ENCODE measurements around the gene NMBR. TPM values are rescaled to one million over a fixed set of nuclear protein-coding genes. Genes with fewer than 3 reads are reported as not detected.
"Not testable (repeated sequence)": the region's sequence is repeated elsewhere in the genome, so short reads cannot be mapped to it uniquely, and the experiment has no call there.

The NMBR gene
- total and polyA plus RNA-seq, 2 donors (not counting 1 experiment from before 2014, with no cell fraction given), result 0.09 TPM; not detected in 1

DNA sequence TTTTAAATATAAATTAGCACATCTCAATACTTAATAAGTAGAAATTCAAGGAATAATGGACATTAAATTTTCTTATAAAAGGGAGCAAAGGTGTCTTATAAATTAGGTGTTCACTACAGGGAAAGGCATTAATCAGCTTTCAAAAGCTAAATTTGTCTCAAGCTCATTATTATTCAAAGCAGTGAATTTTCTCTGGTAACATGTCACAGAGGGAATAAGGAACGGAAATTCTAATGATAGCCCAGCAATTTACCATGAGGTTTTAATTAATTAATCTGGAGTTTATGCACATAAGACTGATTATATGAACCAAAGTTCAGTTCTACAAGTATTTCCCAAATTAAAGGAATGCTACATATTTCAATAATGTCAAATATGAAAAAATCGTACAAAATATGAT is 29.6 kb downstream of the NMBR start:
- Mint-ChIP-seq H3K27ac (no peak overlapping the region), H3K4me1 (no peaks in the 10 kb centered on the region), H3K27me3 (peaks cover 18% of the 10 kb centered on the region), H3K9me3 (ENCODE audit: insufficient read depth) (no peaks in the 10 kb centered on the region), H3K4me3 (no peak overlapping the region)
- no CpG with 5 or more reads among the region's 2 CpGs for WGBS (ENCODE audit: insufficient coverage)
- Histone ChIP-seq H2AFZ (ENCODE audit: insufficient read depth, low read depth, low read length, poor library complexity, severe bottlenecking) (no peak overlapping the region), H3K27me3 (replicated peaks in 1 of 4; ENCODE audit: control extremely low read depth in 1 of 4, control insufficient read depth in 3 of 4, insufficient read depth in 4 of 4, low read length in 3 of 4) (peaks cover 0 to 5% (median 1%) of the 10 kb centered on the region in 4 experiments), H3K4me2 (replicated peaks; ENCODE audit: low read depth, low read length, poor library complexity, severe bottlenecking) (no peak overlapping the region), H3K9me3 (ENCODE audit: control extremely low read depth in 1 of 3, control insufficient read depth in 2 of 3, insufficient read depth in 1 of 3, low read length in 2 of 3) (no peaks in the 10 kb centered on the region), H4K20me1 (ENCODE audit: control insufficient read depth, insufficient read depth, low read length, poor library complexity, severe bottlenecking) (no peaks in the 10 kb centered on the region), H3K4me1 (ENCODE audit: control insufficient read depth in 2 of 2, insufficient read depth in 2 of 2, low read length in 2 of 2) (no peaks in the 10 kb centered on the region), H3K79me2 (ENCODE audit: control insufficient read depth, insufficient read depth, low read length) (no peaks in the 10 kb centered on the region), H3K36me3 (replicated peaks in 1 of 2; ENCODE audit: control extremely low read depth in 1 of 2, control insufficient read depth in 1 of 2, extremely low read depth in 1 of 2, insufficient read depth in 2 of 2, low read length in 1 of 2) (no peaks in the 10 kb centered on the region), H3K27ac (ENCODE audit: low read length in 2 of 2) (no peak overlapping the region), H3K4me3 (ENCODE audit: control extremely low read depth in 1 of 5, extremely low read depth in 1 of 5, insufficient read depth in 1 of 5, low read depth in 2 of 5, low read length in 4 of 5) (no peak overlapping the region), H3K9ac (ENCODE audit: low read length) (no peak overlapping the region)
- CTCF ChIA-PET, result no interaction called here
- POLR2A ChIA-PET, result no interaction called here
- intact Hi-C loops (cut with micrococcal nuclease), result no loop called here
- no peak for TF ChIP-seq CTCF (IDR thresholded peaks at IDR 0.05)
- no peak for TF ChIP-seq EZH2 (IDR thresholded peaks at IDR 0.05; ENCODE audit: borderline replicate concordance, insufficient read depth, low read depth, low read length, poor library complexity, severe bottlenecking)
- ATAC-seq (ENCODE audit: low read depth), result no peak
- DNase-seq, result no peak

GRCh38 chr6:142112451-142113061 is 34.4 kb downstream of the NMBR start:
- intact Hi-C loops (cut with micrococcal nuclease), result loop anchor here (2.0 to 5.0 kb wide), 2 partner anchors 550 to 804 kb away; no protein-coding TSS in a partner anchor
- no peak overlapping the region for H3K9ac ChIP-seq (ENCODE audit: low read length)
- peak; percentile 58 for DNase-seq
- H3K27me3 ChIP-seq (replicated peaks in 1 of 4; ENCODE audit: control extremely low read depth in 1 of 4, control insufficient read depth in 3 of 4, insufficient read depth in 4 of 4, low read length in 3 of 4), result no peaks in the 10 kb centered on the region
- H3K9me3 ChIP-seq (ENCODE audit: control extremely low read depth in 1 of 3, control insufficient read depth in 2 of 3, insufficient read depth in 1 of 3, low read length in 2 of 3), result no peaks in the 10 kb centered on the region
- Mint-ChIP-seq H3K4me3 (no peak overlapping the region), H3K4me1 (no peaks in the 10 kb centered on the region), H3K27me3 (peaks cover 7% of the 10 kb centered on the region), H3K9me3 (ENCODE audit: insufficient read depth) (no peaks in the 10 kb centered on the region), H3K27ac (no peak overlapping the region)
- no peak overlapping the region for H3K4me3 ChIP-seq (ENCODE audit: control extremely low read depth in 1 of 5, extremely low read depth in 1 of 5, insufficient read depth in 1 of 5, low read depth in 2 of 5, low read length in 4 of 5)
- 0% methylated on average over 3 of the region's 4 CpGs for WGBS (ENCODE audit: insufficient coverage)
- H3K36me3 ChIP-seq (replicated peaks in 1 of 2; ENCODE audit: control extremely low read depth in 1 of 2, control insufficient read depth in 1 of 2, extremely low read depth in 1 of 2, insufficient read depth in 2 of 2, low read length in 1 of 2), result no peaks in the 10 kb centered on the region
- H3K4me1 ChIP-seq (ENCODE audit: control insufficient read depth in 2 of 2, insufficient read depth in 2 of 2, low read length in 2 of 2), result no peaks in the 10 kb centered on the region
- H2AFZ ChIP-seq (ENCODE audit: insufficient read depth, low read depth, low read length, poor library complexity, severe bottlenecking), result no peak overlapping the region
- H3K4me2 ChIP-seq (replicated peaks; ENCODE audit: low read depth, low read length, poor library complexity, severe bottlenecking), result no peak overlapping the region
- no peaks in the 10 kb centered on the region for H3K79me2 ChIP-seq (ENCODE audit: control insufficient read depth, insufficient read depth, low read length)
- no peak overlapping the region for H3K27ac ChIP-seq (ENCODE audit: low read length in 2 of 2)
- no peak for TF ChIP-seq EZH2 (IDR thresholded peaks at IDR 0.05; ENCODE audit: borderline replicate concordance, insufficient read depth, low read depth, low read length, poor library complexity, severe bottlenecking)
- TF ChIP-seq CTCF (IDR thresholded peaks at IDR 0.05), result peak; percentile 95
- H4K20me1 ChIP-seq (ENCODE audit: control insufficient read depth, insufficient read depth, low read length, poor library complexity, severe bottlenecking), result no peaks in the 10 kb centered on the region
- no peak for ATAC-seq (ENCODE audit: low read depth)
- POLR2A ChIA-PET, result no interaction called here
- CTCF ChIA-PET, result interaction anchor here (1.4 to 2.7 kb wide), 5 partner anchors 9 to 59 kb away, joined by 3 to 12 read pairs (median 4); no protein-coding TSS in a partner anchor

DNA sequence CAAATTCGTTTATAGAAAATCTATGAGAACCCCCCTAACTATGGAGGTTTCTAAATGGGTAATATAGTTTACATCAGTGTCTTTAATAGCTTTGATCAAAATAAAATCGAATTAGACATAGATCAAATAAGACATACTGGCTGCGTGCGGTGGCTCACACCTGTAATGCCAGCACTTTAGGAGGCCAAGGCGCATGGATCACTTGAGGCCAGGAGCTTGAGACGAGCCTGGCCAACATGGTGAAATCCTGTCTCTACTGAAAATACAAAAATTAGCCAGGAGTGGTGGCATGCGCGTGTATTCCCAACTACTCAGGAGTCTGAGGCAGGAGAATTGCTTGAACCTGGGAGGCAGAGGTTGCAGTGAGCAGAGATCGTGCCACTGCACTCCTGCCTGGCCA is 36.1 kb downstream of the NMBR start:
- H3K27ac ChIP-seq (ENCODE audit: low read length in 2 of 2); H3K4me1 ChIP-seq (ENCODE audit: control insufficient read depth in 2 of 2, insufficient read depth in 2 of 2, low read length in 2 of 2); H3K9ac ChIP-seq (ENCODE audit: low read length); H3K4me2 ChIP-seq (replicated peaks; ENCODE audit: low read depth, low read length, poor library complexity, severe bottlenecking); H3K36me3 ChIP-seq (replicated peaks in 1 of 2; ENCODE audit: control extremely low read depth in 1 of 2, control insufficient read depth in 1 of 2, extremely low read depth in 1 of 2, insufficient read depth in 2 of 2, low read length in 1 of 2); POLR2A ChIA-PET; H3K27me3 ChIP-seq (replicated peaks in 1 of 4; ENCODE audit: control extremely low read depth in 1 of 4, control insufficient read depth in 3 of 4, insufficient read depth in 4 of 4, low read length in 3 of 4); H3K9me3 Mint-ChIP-seq (ENCODE audit: insufficient read depth); ATAC-seq (ENCODE audit: low read depth); H3K79me2 ChIP-seq (ENCODE audit: control insufficient read depth, insufficient read depth, low read length); H3K27me3 Mint-ChIP-seq; DNase-seq; H3K9me3 ChIP-seq (ENCODE audit: control extremely low read depth in 1 of 3, control insufficient read depth in 2 of 3, insufficient read depth in 1 of 3, low read length in 2 of 3); H3K4me3 Mint-ChIP-seq; H2AFZ ChIP-seq (ENCODE audit: insufficient read depth, low read depth, low read length, poor library complexity, severe bottlenecking); H4K20me1 ChIP-seq (ENCODE audit: control insufficient read depth, insufficient read depth, low read length, poor library complexity, severe bottlenecking); H3K4me1 Mint-ChIP-seq; H3K4me3 ChIP-seq (ENCODE audit: control extremely low read depth in 1 of 5, extremely low read depth in 1 of 5, insufficient read depth in 1 of 5, low read depth in 2 of 5, low read length in 4 of 5); H3K27ac Mint-ChIP-seq: not testable (repeated sequence)
- CTCF ChIA-PET, result interaction anchor here (0.7 kb wide), 1 partner anchor 1247 kb away, joined by 3 read pairs; no protein-coding TSS in a partner anchor
- intact Hi-C loops (cut with micrococcal nuclease), result loop anchor here (5.0 kb wide), 1 partner anchor 549 kb away; no protein-coding TSS in a partner anchor
- WGBS (ENCODE audit: insufficient coverage), result 95% methylated on average over 7 of the region's 9 CpGs
